CD14-positive monocyte (primary cell): ENCODE measurements around the gene TOM1L2. TPM values are rescaled to one million over a fixed set of nuclear protein-coding genes. Genes with fewer than 3 reads are reported as not detected.
A peak's percentile ranks its signal among the peaks of the same experiment; 100 is the strongest.

Experiments used
- DNase-seq, 3 donors: peaks; one replicate each; pipeline ENCODE4 v3.0.0-alpha.2; 2011 to 2022
- H2AFZ ChIP-seq: 2 replicates; pipeline ENCODE4 v1.6.0; 2012; ENCODE audit warnings: mild to moderate bottlenecking, low read depth, low read length, inconsistent platforms; ENCODE audit not compliant: insufficient read depth, poor library complexity, severe bottlenecking
- H3K27ac ChIP-seq, 2 donors: 1 replicate in 1 of 2; 2 replicates in 1 of 2; pipeline ENCODE4 v1.5.1; 2012 to 2013; ENCODE audit warnings: low read length in 2 of 2, control low read depth in 1 of 2, inconsistent platforms in 1 of 2, low read depth in 1 of 2, mild to moderate bottlenecking in 1 of 2
- H3K27me3 ChIP-seq, 2 donors: one replicate each; pipeline versions ENCODE4 v1.6.0 to v1.6.1; 2011 to 2013; ENCODE audit warnings: low read length in 2 of 2; ENCODE audit not compliant: control insufficient read depth in 2 of 2, insufficient read depth in 2 of 2
- H3K36me3 ChIP-seq, 2 donors: replicated peaks in 1 of 2; 1 replicate in 1 of 2; 2 replicates in 1 of 2; pipeline versions ENCODE4 v1.5.1 to v1.6.1; 2012 to 2013; ENCODE audit warnings: low read length in 2 of 2, control low read depth in 1 of 2, inconsistent platforms in 1 of 2, mild to moderate bottlenecking in 1 of 2; ENCODE audit not compliant: insufficient read depth in 2 of 2, control insufficient read depth in 1 of 2
- H3K4me1 ChIP-seq, 2 donors: 1 replicate in 1 of 2; 2 replicates in 1 of 2; pipeline versions ENCODE4 v1.5.1 to v1.6.1; 2012 to 2013; ENCODE audit warnings: low read length in 2 of 2, control low read depth in 1 of 2, inconsistent platforms in 1 of 2, mild to moderate bottlenecking in 1 of 2, moderate library complexity in 1 of 2; ENCODE audit not compliant: insufficient read depth in 2 of 2, control insufficient read depth in 1 of 2
- H3K4me2 ChIP-seq: replicated peaks from 2 replicates; pipeline ENCODE3; 2012; ENCODE audit warnings: low read length, moderate library complexity, mild to moderate bottlenecking; ENCODE audit not compliant: poor library complexity, severe bottlenecking; ENCODE audit errors: extremely low read depth
- H3K4me3 ChIP-seq, 3 experiments: fragments of 200-600 bp in 1 of 3; sonication (generic) in 1 of 3; replicated peaks in 1 of 3; 1 replicate in 2 of 3; 2 replicates in 1 of 3; pipeline ENCODE4 v1.5.1; 2011 to 2013; ENCODE audit warnings: low read length in 3 of 3, mild to moderate bottlenecking in 3 of 3, control low read depth in 2 of 3, low read depth in 2 of 3, inconsistent platforms in 1 of 3, moderate library complexity in 1 of 3
- H3K79me2 ChIP-seq: 2 replicates; pipeline ENCODE4 v1.6.0; 2012; ENCODE audit warnings: mild to moderate bottlenecking, control low read depth, inconsistent platforms, low read length, moderate library complexity; ENCODE audit not compliant: insufficient read depth
- H3K9ac ChIP-seq: 2 replicates; pipeline ENCODE4 v1.6.0; 2017; ENCODE audit warnings: low read length, mild to moderate bottlenecking; ENCODE audit not compliant: insufficient read depth, poor library complexity, severe bottlenecking
- H3K9me3 ChIP-seq, 2 donors: replicated peaks in 1 of 2; 1 replicate in 1 of 2; 2 replicates in 1 of 2; pipeline versions ENCODE4 v1.5.1 to v1.6.1; 2012 to 2013; ENCODE audit warnings: low read length in 2 of 2, control low read depth in 1 of 2; ENCODE audit not compliant: control insufficient read depth in 1 of 2, insufficient read depth in 1 of 2
- H4K20me1 ChIP-seq: 2 replicates; pipeline ENCODE4 v1.6.0; 2012; ENCODE audit warnings: mild to moderate bottlenecking, low read length, control low read depth, moderate library complexity; ENCODE audit not compliant: insufficient read depth
- H3K27ac Mint-ChIP-seq, 7 donors: one replicate each; pipeline ENCODE4 v1.8.0; 2020; ENCODE audit warnings: mild to moderate bottlenecking in 7 of 7, mixed read lengths in 7 of 7, moderate library complexity in 6 of 7, inconsistent platforms in 2 of 7
- H3K27me3 Mint-ChIP-seq, 3 donors: one replicate each; pipeline ENCODE4 v1.8.0; 2021 to 2022; ENCODE audit warnings: low read depth in 3 of 3, mild to moderate bottlenecking in 3 of 3, mixed read lengths in 3 of 3, moderate library complexity in 3 of 3, inconsistent platforms in 1 of 3
- H3K36me3 Mint-ChIP-seq, 2 donors: one replicate each; pipeline ENCODE4 v1.8.0; 2020; ENCODE audit warnings: mixed read lengths in 2 of 2, inconsistent platforms in 1 of 2, mild to moderate bottlenecking in 1 of 2
- H3K4me1 Mint-ChIP-seq: one replicate; pipeline ENCODE4 v1.8.0; 2020; ENCODE audit warnings: mild to moderate bottlenecking, mixed read lengths
- H3K4me3 Mint-ChIP-seq, 2 donors: one replicate each; pipeline ENCODE4 v1.8.0; 2020; ENCODE audit warnings: mild to moderate bottlenecking in 2 of 2, mixed read lengths in 2 of 2, moderate library complexity in 1 of 2
- H3K9me3 Mint-ChIP-seq, 7 donors: one replicate each; pipeline ENCODE4 v1.8.0; 2020 to 2022; ENCODE audit warnings: mixed read lengths in 7 of 7, mild to moderate bottlenecking in 6 of 7, moderate library complexity in 6 of 7, inconsistent platforms in 2 of 7
- CTCF ChIP-seq: fragments of 200-600 bp; IDR thresholded peaks from one replicate; pipeline ENCODE4 v1.8.0; 2022; ENCODE audit warnings: antibody characterized with exemption, mild to moderate bottlenecking
- WGBS: methylation state at CpG from one replicate; pipeline ENCODE4 v1.1.5; 2013; ENCODE audit warnings: missing lambda C conversion rate; ENCODE audit not compliant: insufficient coverage; 5-methylcytosine and 5-hydroxymethylcytosine counted together
- intact Hi-C, 2 donors: fragments of 100-400 bp; cut with micrococcal nuclease; formaldehyde crosslinking; loops; one replicate each; pipeline versions ENCODE4 v1.15.0 to v1.15.1; 2023
- polyA plus RNA-seq, 3 donors: library from polyadenylated mRNA; depleted of rRNA in 1 of 3; unstranded in 2 of 3; stranded (reverse) in 1 of 3; fragments of 300-500 nt in 2 of 3; fragments of >200 nt in 1 of 3; fragmentation: Illumina TruSeq in 2 of 3; gene quantifications; 1 replicate in 2 of 3; 2 replicates in 1 of 3; pipeline ENCODE4 v1.2.3, GENCODE V29; 2012 to 2021

TOM1L2 gene
- polyA plus RNA-seq, 3 donors, result 1.7 to 28.2 (median 2.8) TPM

GRCh38 chr17:17987187-17987896 lies 15.1 kb upstream of the TOM1L2 start:
- H2AFZ ChIP-seq, result no peak overlapping the region
- no peaks in the 10 kb centered on the region for H3K36me3 Mint-ChIP-seq
- H3K4me3 ChIP-seq, result no peak overlapping the region
- no peaks in the 10 kb centered on the region for H3K9me3 ChIP-seq
- no peaks in the 10 kb centered on the region for H3K27me3 ChIP-seq
- H3K4me1 ChIP-seq, result no peaks in the 10 kb centered on the region
- H3K4me1 Mint-ChIP-seq, result no peaks in the 10 kb centered on the region
- H3K27ac ChIP-seq, result no peak overlapping the region
- no peaks in the 10 kb centered on the region for H4K20me1 ChIP-seq
- H3K79me2 ChIP-seq, result no peaks in the 10 kb centered on the region
- peaks cover 0 to 2% (median 0%) of the 10 kb centered on the region in 7 donors for H3K9me3 Mint-ChIP-seq
- TF ChIP-seq CTCF, result no peak
- H3K27me3 Mint-ChIP-seq, result peaks cover 0 to 7% (median 2%) of the 10 kb centered on the region in 3 donors
- no peak overlapping the region for H3K27ac Mint-ChIP-seq
- H3K9ac ChIP-seq, result no peak overlapping the region
- no peaks in the 10 kb centered on the region for H3K36me3 ChIP-seq
- no peak overlapping the region for H3K4me2 ChIP-seq
- no peak for DNase-seq
- intact Hi-C loops, result no loop called here
- no peak overlapping the region for H3K4me3 Mint-ChIP-seq
- 78% methylated on average over 2 of the region's 7 CpGs for WGBS

- Histone ChIP-seq H2AFZ (no peak overlapping the region), H3K27ac (no peak overlapping the region), H3K4me1 (no peaks in the 10 kb centered on the region), H4K20me1 (no peaks in the 10 kb centered on the region), H3K9me3 (no peaks in the 10 kb centered on the region), H3K9ac (no peak overlapping the region), H3K36me3 (no peaks in the 10 kb centered on the region), H3K27me3 (no peaks in the 10 kb centered on the region), H3K79me2 (no peaks in the 10 kb centered on the region), H3K4me2 (no peak overlapping the region), H3K4me3 (no peak overlapping the region)
- 0% methylated on average over 1 of the region's 3 CpGs for WGBS
- Mint-ChIP-seq H3K9me3 (peaks cover 0 to 3% (median 0%) of the 10 kb centered on the region in 7 donors), H3K27me3 (peaks cover 0 to 7% (median 2%) of the 10 kb centered on the region in 3 donors), H3K4me1 (no peaks in the 10 kb centered on the region), H3K4me3 (no peak overlapping the region), H3K27ac (peak overlapping the region in 1 of 7 donors; percentile 13), H3K36me3 (no peaks in the 10 kb centered on the region)
- peak; percentile 13 for TF ChIP-seq CTCF
- peak in 1 of 3 donors; percentile 30 for DNase-seq
- intact Hi-C loops, result no loop called here
These were observed 13.4 kb upstream of the TOM1L2 start for GRCh38 chr17:17985555-17985954.
